Esophagus muscularis mucosa (tissue), 4 donors: ENCODE measurements around the gene GAP43. TPM values are rescaled to one million over a fixed set of nuclear protein-coding genes. Genes with fewer than 3 reads are reported as not detected.

Source experiments
- DNase-seq: peaks from one replicate; pipeline ENCODE4 v3.0.0-alpha.2; 2017; ENCODE audit errors: extremely low spot score
- H3K27ac ChIP-seq, 4 donors: fragments of 200-600 bp; sonication (generic); replicated peaks in 1 of 4; 1 replicate in 3 of 4; 2 replicates in 1 of 4; pipeline ENCODE4 v1.5.1; 2016 to 2019; ENCODE audit warnings: mild to moderate bottlenecking in 1 of 4
- H3K27me3 ChIP-seq, 4 donors: fragments of 200-600 bp; sonication (generic); one replicate each; pipeline versions ENCODE4 v1.5.1 to v1.6.0; 2016 to 2019
- H3K36me3 ChIP-seq, 4 donors: fragments of 200-600 bp; sonication (generic); one replicate each; pipeline ENCODE4 v1.5.1; 2016 to 2019
- H3K4me1 ChIP-seq, 4 donors: fragments of 200-600 bp; sonication (generic); one replicate each; pipeline ENCODE4 v1.5.1; 2016 to 2019
- H3K4me3 ChIP-seq, 4 donors: fragments of 200-600 bp; sonication (generic); 1 replicate in 2 of 4; 2 replicates in 2 of 4; pipeline ENCODE4 v1.5.1; 2016 to 2019; ENCODE audit warnings: mild to moderate bottlenecking in 4 of 4, moderate library complexity in 1 of 4
- H3K9me3 ChIP-seq, 4 donors: fragments of 200-600 bp; sonication (generic); 1 replicate in 3 of 4; 2 replicates in 1 of 4; pipeline ENCODE4 v1.5.1; 2016 to 2019
- CTCF ChIP-seq, 3 experiments: fragments of 200-600 bp in 2 of 3; fragments of 450-650 bp in 1 of 3; sonication (generic) in 2 of 3; IDR thresholded peaks; one replicate each; pipeline ENCODE4 v1.5.1; 2017 to 2019; ENCODE audit warnings: antibody characterized with exemption in 3 of 3, mild to moderate bottlenecking in 2 of 3, moderate library complexity in 1 of 3
- EP300 ChIP-seq: sonication (generic); formaldehyde crosslinking; IDR thresholded peaks from one replicate; pipeline ENCODE4 v1.6.1; 2017; ENCODE audit warnings: antibody characterized with exemption
- POLR2A ChIP-seq: fragments of 450-650 bp; IDR thresholded peaks from one replicate; pipeline ENCODE4 v1.6.1; 2017; ENCODE audit warnings: antibody characterized with exemption, moderate library complexity, mild to moderate bottlenecking, low read depth
- POLR2AphosphoS5 ChIP-seq, 2 donors: sonication (generic); formaldehyde crosslinking; IDR thresholded peaks; one replicate each; pipeline ENCODE4 v1.6.1; 2017; ENCODE audit warnings: antibody characterized with exemption in 2 of 2
- WGBS: methylation state at CpG from one replicate; pipeline ENCODE4 v1.1.5; 2018; 5-methylcytosine and 5-hydroxymethylcytosine counted together
- intact Hi-C: fragments of 100-400 bp; cut with DNase I; formaldehyde crosslinking; loops from one replicate; pipeline ENCODE4 v1.15.1; 2023
- total RNA-seq, 4 donors: library from RNA; depleted of rRNA; stranded (reverse); fragments of >200 nt; gene quantifications; one replicate each; pipeline versions ENCODE4 v1.1.0 to v1.2.1, GENCODE V29; 2016

The GAP43 gene
- total RNA-seq, 4 donors from 2014 or later, result 0.42 to 7.0 (median 3.1) TPM

DNA sequence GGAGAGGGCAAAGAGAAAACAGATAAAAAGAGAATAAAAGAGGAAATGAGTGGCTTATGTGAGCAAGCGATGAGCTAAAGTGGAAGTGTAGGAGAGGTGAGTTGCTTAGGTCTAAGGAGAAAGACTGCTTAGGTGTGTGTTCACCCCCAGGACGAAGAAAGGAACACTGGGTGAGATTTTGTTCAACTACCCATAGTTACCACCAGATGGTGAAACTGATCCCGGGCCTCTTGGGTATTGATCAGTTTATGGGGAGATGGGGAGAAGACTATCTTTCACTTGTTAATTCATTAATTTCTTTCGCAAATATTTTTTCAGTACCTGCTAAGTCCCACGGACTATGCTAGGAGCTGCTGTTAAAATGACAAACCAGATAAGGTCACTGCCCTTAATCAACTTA lies 33.9 kb downstream of the GAP43 start:
- peak overlapping the region; percentile 95 to 98 (median 97) for H3K27ac ChIP-seq
- intact Hi-C loops, result loop anchor here (5.0 kb wide), 2 partner anchors 35 to 125 kb away; no protein-coding TSS in a partner anchor

DNA sequence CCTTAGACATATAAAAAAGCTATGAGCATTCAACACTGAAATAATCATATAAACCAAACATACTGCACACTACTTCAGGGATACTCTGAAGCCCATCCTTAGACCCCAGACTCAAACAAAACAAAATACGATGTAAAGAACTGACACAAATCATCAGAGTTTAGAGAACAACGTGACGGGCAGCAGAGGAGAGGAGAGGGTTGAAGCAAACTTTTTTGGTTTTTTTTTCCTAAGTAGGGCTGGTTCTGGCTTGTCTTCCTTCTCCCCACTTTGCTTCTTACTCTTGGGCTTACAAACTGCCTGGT lies 34.7 kb downstream of the GAP43 start:
- Histone ChIP-seq H3K4me1 (peaks cover 20 to 37% (median 29%) of the 10 kb centered on the region in 4 donors), H3K4me3 (peak overlapping the region; percentile 76 to 82 (median 80)), H3K36me3 (no peaks in the 10 kb centered on the region), H3K27me3 (no peaks in the 10 kb centered on the region), H3K9me3 (no peaks in the 10 kb centered on the region), H3K27ac (peak overlapping the region; percentile 95 to 98 (median 97))
- no peak for TF ChIP-seq POLR2AphosphoS5 (IDR thresholded peaks at IDR 0.05)
- TF ChIP-seq CTCF (IDR thresholded peaks at IDR 0.05), result no peak
- TF ChIP-seq EP300, result no peak
- TF ChIP-seq POLR2A, result no peak
- no peak for DNase-seq
- intact Hi-C loops, result loop anchor here (5.0 kb wide), 2 partner anchors 34 to 124 kb away; no protein-coding TSS in a partner anchor
- 10% methylated on average over 3 of the region's 3 CpGs for WGBS

More for the DNA sequence above, 33.9 kb downstream of the GAP43 start:
- H3K4me3 ChIP-seq, result peak overlapping the region in 1 of 4 donors; percentile 82
- DNase-seq, result no peak
- TF ChIP-seq POLR2AphosphoS5 (IDR thresholded peaks at IDR 0.05) (no peak), EP300 (no peak), CTCF (IDR thresholded peaks at IDR 0.05) (no peak), POLR2A (no peak)
- H3K9me3 ChIP-seq, result no peaks in the 10 kb centered on the region
- no peaks in the 10 kb centered on the region for H3K36me3 ChIP-seq
- no peaks in the 10 kb centered on the region for H3K27me3 ChIP-seq
- H3K4me1 ChIP-seq, result peaks cover 20 to 37% (median 29%) of the 10 kb centered on the region in 4 donors
- 95% methylated on average over 5 of the region's 5 CpGs for WGBS

- Histone ChIP-seq H3K4me1 (peaks cover 20 to 37% (median 29%) of the 10 kb centered on the region in 4 donors), H3K36me3 (no peaks in the 10 kb centered on the region), H3K27me3 (no peaks in the 10 kb centered on the region), H3K4me3 (peak overlapping the region; percentile 76 to 82 (median 80)), H3K9me3 (no peaks in the 10 kb centered on the region), H3K27ac (peak overlapping the region; percentile 95 to 98 (median 97))
- under 1% methylated on average over 40 of the region's 58 CpGs for WGBS
- TF ChIP-seq POLR2AphosphoS5 (IDR thresholded peaks at IDR 0.05) (peak; percentile 79 to 82), EP300 (no peak)
- intact Hi-C loops, result loop anchor here (5.0 kb wide), 2 partner anchors 34 to 124 kb away; no protein-coding TSS in a partner anchor
- DNase-seq, result peak; percentile 95
Measured at GRCh38 chr3:115658337-115659181, 35.2 kb downstream of the GAP43 start.

GRCh38 chr3:115659253-115660220 lies 36.2 kb downstream of the GAP43 start:
- no peak for DNase-seq
- H3K9me3 ChIP-seq, result no peaks in the 10 kb centered on the region
- H3K27me3 ChIP-seq, result no peaks in the 10 kb centered on the region
- no peaks in the 10 kb centered on the region for H3K36me3 ChIP-seq
- TF ChIP-seq POLR2AphosphoS5 (IDR thresholded peaks at IDR 0.05) (no peak), POLR2A (no peak), CTCF (IDR thresholded peaks at IDR 0.05) (no peak), EP300 (no peak)
- H3K4me3 ChIP-seq, result peak overlapping the region; percentile 76 to 82 (median 80)
- H3K4me1 ChIP-seq, result peaks cover 20 to 37% (median 29%) of the 10 kb centered on the region in 4 donors
- WGBS, result 46% methylated on average over 12 of the region's 12 CpGs
- intact Hi-C loops, result loop anchor here (5.0 kb wide), 2 partner anchors 33 to 123 kb away; no protein-coding TSS in a partner anchor
- H3K27ac ChIP-seq, result peak overlapping the region; percentile 95 to 98 (median 97)
